GM18519 (cell line): Measurements from ENCODE around the gene DCAKD.

Experiments used
- ATAC-seq: cut with Tn5 transposase; IDR thresholded peaks from one replicate; pipeline ENCODE4 v1.9.1; 2021; ENCODE audit warnings: mild to moderate bottlenecking, moderate library complexity; ENCODE audit not compliant: unreplicated experiment, low FRiP score

DCAKD gene

DNA sequence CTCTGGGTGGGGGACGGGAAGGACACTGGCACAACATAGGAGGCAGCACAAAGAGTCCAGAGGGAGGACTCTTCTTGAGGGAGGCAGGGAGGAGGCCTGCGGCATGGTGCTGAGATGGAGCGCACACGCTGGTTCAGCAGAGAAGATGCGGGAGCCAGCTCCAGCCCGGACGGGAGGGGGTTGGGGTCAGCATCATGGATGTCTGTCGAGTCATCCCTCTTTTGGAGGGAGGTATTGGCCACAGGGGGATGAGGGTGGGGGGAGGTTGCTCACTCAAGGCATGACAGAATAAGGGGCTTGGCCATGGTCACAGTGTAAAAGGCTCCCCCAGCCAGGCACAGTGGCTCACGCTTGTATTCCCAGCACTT is 19.3 kb downstream of the DCAKD start:
- ATAC-seq = no peak

DNA sequence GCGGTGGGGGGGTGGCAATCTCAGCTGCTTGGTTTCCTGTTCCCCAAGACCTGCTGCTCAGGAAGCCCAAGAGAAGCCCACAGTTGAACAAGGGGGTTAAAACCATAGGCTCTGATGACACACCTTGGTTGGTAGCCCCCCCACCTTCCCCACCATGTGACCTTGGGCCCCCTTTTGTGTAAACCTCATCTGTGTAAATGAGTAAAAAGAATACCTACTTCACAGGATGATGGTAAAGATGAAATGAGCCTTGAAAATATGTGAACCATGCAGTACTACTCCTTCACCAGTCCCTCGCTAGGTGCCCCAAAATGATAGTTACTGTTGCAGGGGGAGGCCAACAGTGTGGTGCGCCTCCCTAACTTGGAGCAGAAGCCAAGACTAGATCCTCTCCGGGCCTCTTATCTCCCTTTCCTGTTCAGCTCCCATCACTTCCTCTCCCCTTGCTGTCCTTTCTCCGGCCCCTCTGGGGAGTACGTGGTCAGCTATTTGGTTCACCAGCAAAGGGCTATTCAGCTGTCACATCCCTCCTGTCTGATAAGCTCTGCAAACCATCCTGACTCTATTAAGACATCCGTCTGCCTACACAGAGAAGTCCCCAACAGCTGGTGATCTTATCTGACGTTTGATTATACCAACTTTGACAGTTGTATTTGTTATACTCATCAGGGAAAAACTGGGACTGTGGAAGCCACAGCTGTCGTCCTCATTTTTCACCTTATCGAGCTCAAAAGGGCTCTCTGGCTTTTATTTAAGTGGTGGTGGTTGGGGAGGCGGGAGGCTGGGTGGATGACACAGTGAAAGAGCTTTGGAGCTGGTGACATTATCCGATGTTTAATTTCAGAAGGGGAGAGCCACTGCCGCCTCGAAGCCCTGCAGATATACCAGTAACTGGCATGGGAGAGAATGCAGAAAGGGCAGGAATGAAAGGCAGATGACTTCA is 19.9 kb downstream of the DCAKD start:
- ATAC-seq = no peak

DNA sequence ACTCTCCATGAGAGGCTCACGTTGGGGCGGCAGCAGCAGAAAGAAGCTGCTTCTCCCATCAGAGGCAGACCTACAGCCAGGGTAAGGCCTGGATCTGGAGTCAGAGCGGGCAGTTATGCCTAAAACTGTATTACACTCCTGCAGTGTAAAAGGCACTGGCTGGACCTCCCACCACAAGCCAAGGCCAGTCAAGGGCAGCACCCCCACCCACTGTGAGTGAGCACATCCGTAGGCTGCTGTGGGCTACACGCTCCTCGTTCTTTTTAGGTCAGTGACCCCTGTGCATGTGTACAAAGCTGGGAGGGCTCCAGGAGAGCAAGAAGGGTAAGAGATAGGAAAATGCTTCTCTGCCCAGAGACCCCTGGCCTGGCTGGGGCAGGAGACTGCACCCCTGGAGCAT is 20.7 kb downstream of the DCAKD start:
- ATAC-seq = no peak

DNA sequence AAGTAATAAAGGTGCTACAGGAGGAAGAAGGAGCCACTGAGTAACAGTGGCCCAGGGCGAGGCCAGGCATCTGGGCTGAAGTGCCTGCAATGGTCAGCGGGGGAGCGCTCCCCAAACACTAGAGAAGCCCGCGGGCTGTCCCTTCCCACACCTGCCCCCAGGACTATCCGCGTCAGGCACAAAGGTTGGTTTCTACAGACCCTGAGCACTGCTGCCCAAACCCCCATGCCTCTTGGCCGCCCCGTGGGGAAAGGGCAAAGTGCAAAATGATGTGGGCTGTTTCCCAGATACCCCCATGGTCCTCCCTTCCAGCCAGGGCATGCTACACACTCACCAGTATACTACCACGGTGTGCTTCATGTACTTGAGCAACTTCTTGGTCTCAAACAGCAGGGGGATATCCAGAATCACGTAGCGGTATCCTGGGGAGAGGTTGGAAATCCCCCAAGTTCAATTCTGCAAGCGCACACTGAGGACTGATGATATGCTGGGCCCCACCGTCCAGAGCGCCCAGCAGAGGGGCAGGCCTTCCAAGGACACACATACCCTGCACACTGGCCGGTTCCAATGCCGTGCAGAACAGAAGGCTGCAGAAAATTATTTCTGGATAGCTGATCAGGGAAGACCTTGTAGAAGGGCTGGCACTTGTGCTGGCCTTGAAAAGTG is 21.5 kb downstream of the DCAKD start:
- no peak for ATAC-seq

DNA sequence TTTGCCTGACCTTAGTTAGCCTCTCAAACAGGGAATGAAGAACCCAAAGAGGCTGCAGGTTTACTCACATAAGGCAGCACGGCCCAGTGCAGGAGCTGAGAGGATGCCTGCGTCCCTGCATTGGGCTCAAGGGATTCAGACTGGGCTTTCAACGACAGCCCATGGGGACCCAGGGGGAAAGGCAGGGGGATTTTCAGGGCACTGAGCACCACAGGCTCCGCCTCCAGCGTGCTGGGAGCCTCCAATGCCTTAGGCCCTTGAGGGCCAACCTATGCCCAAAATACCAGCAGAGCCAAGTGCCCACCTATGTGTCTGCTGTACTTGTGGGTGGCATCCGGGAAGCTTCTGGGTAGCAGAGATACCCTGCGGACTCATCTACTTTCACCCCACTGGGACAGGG is 22.3 kb downstream of the DCAKD start:
- ATAC-seq = no peak

DNA sequence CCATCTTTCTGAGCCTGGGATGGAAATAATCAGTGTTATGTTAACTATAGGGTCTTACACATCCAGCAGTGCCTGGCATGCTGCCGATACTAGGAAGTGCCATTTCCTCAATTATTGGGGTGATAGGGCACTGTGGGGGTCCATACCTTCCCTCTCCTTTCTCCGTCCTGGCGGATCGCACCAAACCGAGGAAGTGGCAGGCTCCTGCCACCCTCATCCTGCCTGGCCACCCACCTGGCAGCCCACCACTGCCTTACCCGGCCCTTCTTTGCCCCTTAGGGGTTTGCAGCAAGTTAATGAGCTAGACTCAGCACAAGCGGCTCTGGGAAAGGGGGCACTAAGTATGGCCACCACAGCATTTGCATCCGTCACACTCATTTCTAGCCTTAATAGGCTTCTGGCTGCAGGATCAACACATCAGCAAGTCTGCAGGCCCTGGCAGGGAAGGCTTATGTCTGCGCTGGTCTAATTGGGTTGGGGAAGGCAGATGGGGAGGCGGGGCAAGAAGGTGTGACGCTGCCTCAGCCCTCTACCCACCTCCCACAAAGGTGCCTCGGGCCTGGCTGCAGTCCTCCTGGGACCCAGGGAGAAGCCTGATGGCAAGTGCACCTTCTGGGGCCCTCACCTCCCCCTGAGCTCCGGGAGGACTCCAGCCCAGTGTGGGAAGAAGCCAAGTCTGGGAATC is 28.6 kb downstream of the DCAKD start:
- no peak for ATAC-seq

DNA sequence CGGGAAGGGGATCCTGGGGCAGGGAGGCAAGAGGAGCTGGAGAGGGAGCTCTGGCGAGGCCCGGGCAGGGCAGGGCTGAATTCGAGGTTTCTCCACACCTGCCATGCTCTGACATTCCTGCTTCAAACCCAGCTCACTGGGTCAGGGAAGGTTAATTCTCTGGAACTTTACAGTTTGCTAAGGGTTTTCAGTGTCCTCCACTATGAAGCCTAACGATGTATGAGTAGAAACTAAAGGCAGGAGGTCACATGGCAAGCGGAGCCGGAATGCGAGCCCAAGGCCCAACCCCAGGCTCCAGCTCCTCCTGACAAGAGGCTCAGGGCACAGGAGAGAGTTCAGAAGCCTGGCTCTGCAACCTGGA is 29.2 kb downstream of the DCAKD start:
- no peak for ATAC-seq

DNA sequence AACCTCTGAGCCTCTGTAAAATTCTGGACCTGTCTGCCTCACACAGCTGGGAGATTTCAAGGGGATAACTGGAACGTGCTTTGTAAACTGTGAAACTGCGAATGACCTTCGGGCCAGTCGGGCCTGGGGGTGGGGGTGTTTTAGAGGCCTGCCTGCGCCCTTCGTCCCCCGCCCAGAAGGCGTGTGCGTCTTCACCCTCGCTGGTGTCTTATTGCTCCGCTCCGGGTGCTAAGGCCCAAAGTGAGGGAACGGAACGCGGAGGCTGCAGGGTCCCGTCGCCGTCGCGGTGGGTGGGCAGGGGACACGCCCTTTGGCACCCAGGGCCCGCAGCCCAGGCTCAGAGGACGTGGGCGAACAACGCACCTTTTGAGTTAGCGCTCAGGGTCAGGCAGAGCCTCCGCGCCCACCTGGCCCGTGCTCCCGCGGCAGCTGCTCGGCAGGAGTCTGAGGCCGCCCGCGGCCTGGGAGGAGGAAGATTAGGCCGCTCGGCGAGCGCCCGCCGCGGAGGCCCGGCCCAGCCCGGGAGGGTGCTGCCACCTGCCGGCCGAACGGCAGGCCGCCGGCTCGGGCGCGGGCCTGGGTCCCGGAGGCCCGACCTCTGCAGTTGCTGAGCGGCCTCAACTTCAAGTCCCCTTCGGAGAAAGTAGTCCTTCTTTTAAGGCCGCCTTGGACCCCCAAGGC is 29.7 kb downstream of the DCAKD start:
- no peak for ATAC-seq

DNA sequence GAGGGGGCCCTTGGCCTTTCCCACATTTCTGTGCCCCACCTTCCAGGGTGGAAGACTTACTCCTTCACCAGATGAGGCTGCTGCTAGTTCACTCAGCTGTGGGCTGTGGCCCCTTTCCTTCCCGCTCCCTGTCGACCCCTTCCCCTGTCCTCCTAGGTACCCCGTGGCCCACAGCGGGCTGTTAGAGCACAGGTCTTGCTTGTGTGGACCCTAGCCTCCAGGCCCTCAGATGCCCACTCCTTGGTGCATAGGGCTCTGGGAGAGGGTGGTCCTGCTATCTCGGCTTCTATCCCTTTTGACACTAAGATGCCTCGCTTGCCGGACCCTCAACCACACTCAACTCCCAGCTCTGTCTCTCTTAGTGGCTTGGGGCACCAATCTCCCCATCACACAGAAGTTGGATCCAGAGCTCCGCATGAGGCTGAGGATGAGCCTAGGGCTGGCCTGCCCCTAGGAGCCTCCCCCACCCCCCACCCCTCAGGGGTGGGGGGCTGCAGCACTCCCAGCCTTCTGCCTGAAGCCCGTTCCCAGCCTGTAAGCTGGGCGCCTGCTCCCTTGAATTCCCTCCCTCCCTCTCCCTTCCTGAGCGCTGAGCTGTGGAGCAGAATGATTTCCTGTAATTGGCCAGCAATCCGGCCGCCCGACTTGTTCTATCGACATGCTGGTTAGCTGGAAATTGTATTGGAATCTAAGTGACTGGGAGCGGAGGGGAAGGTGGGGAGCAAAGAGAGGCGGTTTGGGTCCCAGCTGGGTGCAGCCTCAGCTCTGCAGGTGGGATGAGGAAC is 30.9 kb downstream of the DCAKD start:
- ATAC-seq = no peak

DNA sequence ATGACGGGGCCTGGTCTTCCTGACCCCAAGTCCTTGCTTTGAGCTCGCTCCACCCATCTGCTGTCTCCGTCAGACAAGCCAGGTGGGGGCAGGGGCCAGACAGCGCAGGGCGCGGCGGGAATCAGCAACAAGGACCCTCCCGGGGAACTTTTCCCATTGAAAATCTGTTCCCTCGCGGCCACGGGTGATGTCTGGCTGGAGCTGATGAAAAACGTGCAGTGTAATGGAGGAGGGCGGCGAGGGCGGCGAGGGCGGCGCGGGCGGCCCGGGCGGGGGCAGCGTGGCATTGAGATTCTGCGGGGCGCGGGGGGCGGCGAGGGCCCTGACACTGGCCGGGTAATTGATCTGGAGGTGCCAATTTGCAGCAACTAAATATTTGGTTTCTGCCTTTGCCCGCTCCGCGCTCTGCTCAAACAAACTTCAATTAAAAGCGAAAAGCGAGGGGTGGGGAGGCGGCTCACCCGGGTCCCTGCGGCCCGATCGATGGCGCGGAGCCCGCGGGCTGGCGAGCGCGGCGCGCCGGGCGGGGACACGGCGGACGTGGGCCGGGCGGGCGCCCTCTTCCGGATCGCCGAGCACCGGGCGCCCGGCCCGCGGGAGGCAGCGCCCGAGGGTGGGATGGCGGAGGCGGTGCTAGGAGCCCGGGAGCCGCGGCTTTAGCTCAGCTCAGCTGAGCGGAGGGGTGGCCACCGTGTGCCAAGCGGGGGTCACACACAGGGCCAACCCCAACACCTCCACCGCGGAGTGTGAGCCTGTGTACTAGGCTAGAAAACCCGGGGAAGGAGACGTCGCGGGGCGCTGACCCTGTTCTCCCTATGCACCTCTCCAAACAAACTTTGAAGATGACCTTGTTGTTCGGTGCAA is 32.4 kb downstream of the DCAKD start:
- ATAC-seq = no peak

DNA sequence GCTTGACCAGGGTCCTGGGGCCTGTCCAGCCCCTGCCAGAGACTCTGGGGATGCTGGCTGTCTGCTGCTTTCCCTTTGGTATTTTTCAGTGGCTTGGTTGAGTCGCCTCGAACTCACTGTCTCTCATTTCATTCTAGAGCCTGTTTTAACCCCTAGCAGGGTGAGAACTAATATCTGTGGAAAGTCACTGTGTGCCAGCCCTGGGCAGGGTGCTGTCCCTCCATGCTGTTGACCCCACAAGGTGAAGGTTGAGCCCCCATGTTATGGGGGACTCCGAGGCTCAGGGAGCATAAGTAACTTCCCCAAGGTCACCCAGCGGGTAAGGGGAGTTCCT is 33.0 kb downstream of the DCAKD start:
- ATAC-seq = no peak

DNA sequence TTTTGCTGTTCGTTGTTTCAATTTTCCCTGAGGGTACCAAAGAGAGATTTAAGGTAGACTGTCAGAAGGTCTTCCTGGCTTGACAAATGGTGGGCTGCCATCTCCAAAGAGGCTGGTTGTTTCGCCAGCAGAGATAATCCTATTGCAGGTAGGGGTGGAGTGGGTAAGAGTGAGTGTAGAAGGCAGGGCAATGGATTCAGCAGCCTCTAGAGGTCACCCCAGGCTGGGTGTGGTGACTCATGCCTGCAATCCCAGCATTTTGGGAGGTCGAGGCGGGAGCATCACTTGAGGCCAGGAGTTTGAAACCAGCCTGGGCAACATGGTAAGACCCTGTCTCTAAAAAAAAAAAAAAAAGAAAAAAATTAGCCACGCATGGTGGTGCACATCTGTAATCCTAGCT is 34.6 kb downstream of the DCAKD start:
- ATAC-seq = no peak

DNA sequence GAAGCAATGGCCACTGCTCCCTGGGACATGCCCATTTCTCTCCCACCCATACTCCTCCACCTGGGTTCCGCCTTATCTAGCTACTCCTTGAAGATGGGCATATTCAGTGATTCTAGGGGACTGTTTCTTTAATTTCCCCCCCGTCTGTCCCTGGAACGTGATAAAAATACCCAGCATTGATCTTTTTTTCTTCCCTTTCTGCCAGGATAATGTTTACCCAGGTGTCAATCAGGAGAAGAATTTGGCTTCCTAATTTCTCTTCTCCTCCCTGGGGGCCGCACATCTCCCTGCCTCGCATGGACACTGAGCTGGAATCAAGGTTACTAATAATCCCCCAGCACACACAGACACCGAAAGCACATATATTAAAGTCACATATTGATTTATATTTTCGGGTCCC is 35.2 kb downstream of the DCAKD start:
- ATAC-seq = no peak

DNA sequence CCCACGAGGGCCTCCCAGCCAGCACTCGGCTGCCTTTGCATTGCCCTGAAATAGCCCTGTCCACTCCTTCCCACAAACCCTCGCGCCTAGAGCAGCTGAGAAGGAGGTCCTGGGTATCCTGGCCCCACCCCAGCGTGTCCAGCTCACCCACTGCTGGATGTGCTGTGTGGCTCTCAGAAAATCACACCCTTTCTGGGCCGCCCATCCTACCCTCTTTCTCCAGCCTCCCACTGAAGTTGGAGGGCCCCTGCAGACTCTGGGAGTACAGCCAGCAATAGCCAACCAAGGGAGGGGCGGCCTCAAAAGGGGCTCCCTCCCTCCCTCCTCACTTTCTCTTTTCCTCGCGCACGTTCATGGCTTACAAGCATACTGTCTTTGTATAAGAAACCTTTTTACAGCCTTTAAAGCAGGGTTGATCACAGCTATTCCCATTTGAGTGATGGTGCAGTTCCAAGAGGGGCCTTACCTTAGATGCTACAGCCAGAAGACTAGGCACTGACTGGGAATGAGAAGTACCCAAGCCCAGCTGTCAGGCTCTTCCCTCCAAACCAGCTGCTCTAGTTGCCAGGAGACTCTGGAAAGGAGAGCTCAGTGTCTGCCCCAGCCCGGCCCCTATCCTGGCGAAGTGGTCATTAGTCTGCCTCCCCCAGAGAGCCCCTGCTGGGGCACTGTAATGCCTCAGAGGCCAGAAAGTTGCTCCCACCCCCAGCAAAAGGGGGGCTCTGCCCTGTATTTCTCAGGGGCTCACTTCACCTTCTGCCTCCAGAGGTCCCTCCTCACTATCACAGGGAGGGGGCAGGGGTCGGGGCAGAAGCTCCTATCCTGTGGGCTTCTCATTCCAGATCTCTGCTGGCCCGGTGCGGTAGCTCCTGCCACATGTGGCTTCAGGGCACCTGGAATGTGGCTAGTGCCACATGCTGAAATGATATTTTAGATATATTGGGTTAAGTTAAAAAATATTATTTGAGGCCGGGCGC is 38.1 kb downstream of the DCAKD start:
- no peak for ATAC-seq

DNA sequence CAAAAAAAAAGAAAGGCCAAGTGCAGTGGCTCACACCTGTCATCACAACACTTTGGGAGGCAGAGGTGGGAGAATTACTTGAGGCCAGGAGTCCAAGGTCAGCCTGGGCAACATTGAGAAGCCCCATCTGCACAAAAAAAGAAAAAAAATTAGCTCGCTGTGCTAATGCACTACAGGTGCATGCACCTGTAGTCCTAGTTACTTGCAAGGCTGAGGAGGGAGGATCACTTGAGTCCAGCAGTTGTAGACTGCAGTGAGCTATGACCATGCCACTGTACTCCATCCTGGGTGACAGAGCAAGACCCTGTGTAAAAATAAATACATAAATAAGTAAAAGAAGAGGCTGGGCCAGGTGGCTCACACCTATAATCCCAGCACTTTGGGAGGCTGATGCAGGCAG is 39.7 kb downstream of the DCAKD start:
- no peak for ATAC-seq

DNA sequence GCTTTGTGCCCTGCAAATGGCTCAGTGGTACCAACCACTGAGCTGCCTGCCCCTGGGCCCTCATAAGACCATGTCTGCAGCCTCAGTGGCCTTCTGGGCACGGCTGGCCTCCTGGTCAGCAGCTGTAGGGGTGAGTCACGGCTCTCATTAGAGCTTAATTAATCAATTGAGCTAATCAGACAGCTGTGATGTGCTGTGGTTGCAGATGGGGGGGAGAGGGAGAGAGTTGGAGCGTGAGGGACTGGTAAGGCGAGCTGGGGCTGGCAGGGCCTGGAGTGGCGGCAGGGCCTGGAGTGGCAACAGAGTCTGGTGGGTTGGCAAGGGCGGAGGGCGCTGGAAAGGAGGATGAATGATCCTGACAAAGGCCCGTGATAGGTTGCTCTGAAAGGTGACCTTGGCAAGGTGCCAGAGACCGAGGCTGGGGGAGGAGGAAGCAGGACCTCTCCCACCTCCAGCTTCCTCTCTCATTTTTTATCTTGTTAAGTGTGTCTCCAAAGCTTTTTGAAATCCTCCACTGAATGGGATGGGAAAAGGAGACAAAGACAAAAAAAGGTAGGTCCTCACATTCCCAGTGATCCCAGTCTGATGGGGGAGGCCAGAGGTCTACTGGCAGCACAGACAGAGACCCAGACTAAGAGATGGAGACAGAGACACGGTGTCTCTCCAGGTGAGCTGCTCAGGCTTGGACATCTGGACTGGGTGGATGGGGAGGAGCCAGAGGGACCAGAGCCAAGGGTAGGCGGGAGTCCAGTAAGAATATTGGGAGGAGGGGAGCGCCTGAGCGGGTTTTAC is 41.6 kb downstream of the DCAKD start:
- no peak for ATAC-seq

DNA sequence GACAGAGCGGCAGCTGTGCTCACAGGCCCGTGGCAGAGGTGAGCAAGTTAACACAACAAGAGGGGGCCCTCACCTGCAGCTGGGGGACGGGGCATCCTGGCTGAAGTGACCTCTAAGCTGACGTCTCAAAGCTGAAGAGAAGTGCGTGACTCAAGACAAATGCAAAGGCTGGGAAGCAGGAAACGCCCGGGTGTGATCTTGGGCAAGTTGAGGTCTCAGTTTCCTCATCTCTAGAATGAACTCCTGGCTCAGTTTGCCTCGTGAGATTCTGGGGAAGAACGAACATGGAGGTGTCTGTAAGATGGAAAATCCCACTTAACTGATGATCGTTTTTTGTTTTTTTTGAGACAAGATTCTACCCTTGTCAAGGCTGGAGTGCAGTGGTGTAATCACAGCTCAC is 43.2 kb downstream of the DCAKD start:
- ATAC-seq = no peak
